NCI-H526 (cell line): ENCODE results near the gene YAP1.
"Not testable (repeated sequence)": the region's sequence is repeated elsewhere in the genome, so short reads cannot be mapped to it uniquely, and the experiment has no call there.

Source experiments
- DNase-seq, 2 experiments: peaks; one replicate each; lab custom pipeline; 2025; lab: John Stamatoyannopoulos, UW

The YAP1 gene

GRCh38 chr11:102200325-102200724, 90.1 kb downstream of the YAP1 start:
- DNase-seq = not testable (repeated sequence)

- DNase-seq = no peak
These were observed 91.5 kb downstream of the YAP1 start for GRCh38 chr11:102201776-102202175.

GRCh38 chr11:102202972-102203371, 92.7 kb downstream of the YAP1 start:
- DNase-seq = no peak

- no peak for DNase-seq
These were observed 93.9 kb downstream of the YAP1 start for GRCh38 chr11:102204174-102204573.

- no peak for DNase-seq
These were observed 95.6 kb downstream of the YAP1 start for GRCh38 chr11:102205805-102206204.

- no peak for DNase-seq
These were observed 98.6 kb downstream of the YAP1 start for GRCh38 chr11:102208835-102209234.

- DNase-seq = no peak
These were observed 104.4 kb downstream of the YAP1 start for GRCh38 chr11:102214623-102215022.

GRCh38 chr11:102216433-102217075, 106.3 kb downstream of the YAP1 start:
- DNase-seq = no peak

GRCh38 chr11:102220728-102221467, 110.7 kb downstream of the YAP1 start:
- DNase-seq = no peak

GRCh38 chr11:102223859-102224258, 113.6 kb downstream of the YAP1 start:
- DNase-seq = no peak

- no peak for DNase-seq
These were observed 115.7 kb downstream of the YAP1 start for GRCh38 chr11:102225689-102226568.

GRCh38 chr11:102226702-102227490, 116.6 kb downstream of the YAP1 start:
- DNase-seq = no peak

GRCh38 chr11:102229510-102230123, 119.4 kb downstream of the YAP1 start:
- DNase-seq = no peak

GRCh38 chr11:102230186-102230585, 119.9 kb downstream of the YAP1 start:
- DNase-seq = no peak

- DNase-seq = no peak
These were observed 120.7 kb downstream of the YAP1 start for GRCh38 chr11:102230911-102231310.

- no peak for DNase-seq
These were observed 124.7 kb downstream of the YAP1 start for GRCh38 chr11:102234779-102235439.

GRCh38 chr11:102237096-102237735, 127.0 kb downstream of the YAP1 start:
- DNase-seq = no peak

- no peak for DNase-seq
These were observed 128.2 kb downstream of the YAP1 start for GRCh38 chr11:102238391-102238821.

GRCh38 chr11:102239448-102239847, 129.2 kb downstream of the YAP1 start:
- no peak for DNase-seq

- DNase-seq = no peak
These were observed 129.7 kb downstream of the YAP1 start for GRCh38 chr11:102239911-102240310.
